Hepatic stellate cell (primary cell): ENCODE data around the gene DIDO1.
A peak's percentile ranks its signal among the peaks of the same experiment; 100 is the strongest.
"Not testable (repeated sequence)": the region's sequence is repeated elsewhere in the genome, so short reads cannot be mapped to it uniquely, and the experiment has no call there.

Experiments
- DNase-seq: peaks from one replicate; pipeline ENCODE4 v3.0.0; 2011; ENCODE audit warnings: low spot score

The DIDO1 gene

GRCh38 chr20:62879275-62880146 is 46.8 kb downstream of the DIDO1 start:
- no peak for DNase-seq

GRCh38 chr20:62878244-62879038 is 47.9 kb downstream of the DIDO1 start:
- DNase-seq: no peak

DNA sequence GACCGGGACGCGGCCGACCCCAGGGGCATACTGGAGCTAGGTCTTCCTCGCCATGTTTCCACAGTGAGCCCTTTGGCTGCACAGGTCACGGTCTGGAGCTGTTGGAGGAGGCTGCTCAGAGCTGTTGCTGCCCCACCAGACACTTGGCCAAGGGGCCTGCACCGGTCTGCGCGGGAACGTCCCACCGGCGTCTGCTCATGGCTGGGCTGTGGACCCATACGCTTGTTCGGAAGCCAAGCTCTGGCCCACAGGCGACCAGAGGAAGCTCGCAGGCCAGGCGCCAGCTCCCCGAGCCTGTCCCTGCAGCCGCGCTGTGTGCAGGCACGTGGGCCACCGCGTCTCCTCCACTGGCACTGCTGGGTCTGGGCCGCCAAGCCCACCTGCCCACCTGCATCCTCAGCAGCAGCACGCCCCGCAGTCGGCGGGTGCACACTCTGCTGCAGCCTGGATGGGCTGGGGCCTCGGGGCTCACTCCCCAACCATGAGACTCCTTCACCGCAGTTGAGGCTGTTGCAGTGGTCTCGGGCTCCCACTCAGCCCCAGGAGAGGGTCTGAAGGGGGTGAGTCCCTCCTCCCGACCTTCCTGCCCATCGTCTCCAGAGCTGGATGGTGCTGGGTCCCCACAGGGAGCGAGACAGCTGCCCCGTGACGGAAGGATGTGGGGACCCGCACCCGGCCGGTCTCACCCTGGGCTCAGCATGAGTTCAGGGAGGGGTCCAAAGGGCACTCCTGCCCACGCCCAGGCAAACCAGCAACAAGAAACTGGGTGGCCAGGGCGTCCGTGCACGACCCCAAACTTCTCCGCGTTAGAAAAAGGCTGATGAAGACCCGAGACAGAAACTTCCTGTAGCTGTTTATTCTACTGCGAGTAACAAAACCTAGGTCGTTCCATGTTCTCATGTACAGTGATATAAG is 49.1 kb downstream of the DIDO1 start:
- peak; percentile 79 for DNase-seq

- no peak for DNase-seq
Measured at GRCh38 chr20:62876501-62876901, 49.8 kb downstream of the DIDO1 start.

- peak; percentile 92 for DNase-seq
Measured at GRCh38 chr20:62875419-62876361, 50.6 kb downstream of the DIDO1 start.

DNA sequence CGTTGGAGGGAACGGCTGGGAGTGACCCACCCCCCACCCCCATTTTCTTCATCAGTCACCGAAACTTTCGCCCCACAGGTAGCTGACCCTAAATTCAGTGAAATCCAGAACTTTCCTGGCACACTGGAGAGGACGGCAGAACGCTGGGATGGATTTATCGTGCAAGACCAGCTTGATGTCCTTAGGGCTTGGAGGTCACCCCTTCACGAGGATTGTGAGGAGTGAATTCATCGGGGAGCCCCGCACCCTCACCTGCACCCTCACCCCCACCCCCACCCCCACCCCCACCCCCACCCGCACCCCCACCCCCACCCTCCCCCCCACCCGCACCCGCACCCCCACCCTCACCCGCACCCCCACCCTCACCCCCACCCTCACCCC is 51.4 kb downstream of the DIDO1 start:
- no peak for DNase-seq

GRCh38 chr20:62873681-62874031 is 52.6 kb downstream of the DIDO1 start:
- DNase-seq: not testable (repeated sequence)

- no peak for DNase-seq
Measured at GRCh38 chr20:62873280-62873679, 53.0 kb downstream of the DIDO1 start.

- DNase-seq: no peak
Measured at GRCh38 chr20:62872862-62873261, 53.4 kb downstream of the DIDO1 start.

DNA sequence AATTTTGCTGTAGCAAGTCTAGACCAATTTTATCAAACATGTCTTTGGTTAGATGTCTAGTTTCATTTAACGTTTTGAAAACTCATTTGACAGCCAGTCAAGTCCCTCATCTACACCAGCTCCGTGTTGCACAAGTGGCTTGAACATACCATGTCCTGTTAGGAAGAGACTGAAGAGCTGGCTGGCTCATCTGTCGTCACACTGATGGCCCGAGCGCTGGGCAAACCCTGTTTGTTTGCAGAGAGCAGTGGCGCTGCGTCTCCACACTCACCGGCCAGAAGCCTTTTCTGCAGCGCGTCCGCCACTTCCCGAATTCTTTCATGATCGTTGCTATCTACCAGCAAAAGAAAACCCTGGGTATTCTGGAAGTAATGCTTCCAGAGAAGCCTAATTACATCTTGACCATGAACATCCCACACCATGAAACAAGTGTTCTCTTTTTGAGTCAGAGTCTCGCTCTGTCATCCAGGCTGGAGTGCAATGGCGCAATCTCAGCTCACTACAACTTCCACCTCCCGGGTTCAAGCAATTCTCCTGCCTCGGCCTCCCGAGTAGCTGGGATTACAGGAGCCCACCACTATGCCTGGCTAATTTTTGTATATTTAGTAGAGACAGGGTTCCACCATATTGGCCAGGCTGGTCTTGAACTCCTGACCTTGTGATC is 54.0 kb downstream of the DIDO1 start:
- DNase-seq: no peak

GRCh38 chr20:62864207-62864606 is 62.1 kb downstream of the DIDO1 start:
- DNase-seq: no peak

GRCh38 chr20:62861726-62862336 is 64.5 kb downstream of the DIDO1 start, which contains the start of gene TCFL5:
Gene TCFL5 (minus strand): TSS chr20:62861822. CDS start chr20:62861670, 152 bp downstream.
- peak; percentile 84 for DNase-seq

DNA sequence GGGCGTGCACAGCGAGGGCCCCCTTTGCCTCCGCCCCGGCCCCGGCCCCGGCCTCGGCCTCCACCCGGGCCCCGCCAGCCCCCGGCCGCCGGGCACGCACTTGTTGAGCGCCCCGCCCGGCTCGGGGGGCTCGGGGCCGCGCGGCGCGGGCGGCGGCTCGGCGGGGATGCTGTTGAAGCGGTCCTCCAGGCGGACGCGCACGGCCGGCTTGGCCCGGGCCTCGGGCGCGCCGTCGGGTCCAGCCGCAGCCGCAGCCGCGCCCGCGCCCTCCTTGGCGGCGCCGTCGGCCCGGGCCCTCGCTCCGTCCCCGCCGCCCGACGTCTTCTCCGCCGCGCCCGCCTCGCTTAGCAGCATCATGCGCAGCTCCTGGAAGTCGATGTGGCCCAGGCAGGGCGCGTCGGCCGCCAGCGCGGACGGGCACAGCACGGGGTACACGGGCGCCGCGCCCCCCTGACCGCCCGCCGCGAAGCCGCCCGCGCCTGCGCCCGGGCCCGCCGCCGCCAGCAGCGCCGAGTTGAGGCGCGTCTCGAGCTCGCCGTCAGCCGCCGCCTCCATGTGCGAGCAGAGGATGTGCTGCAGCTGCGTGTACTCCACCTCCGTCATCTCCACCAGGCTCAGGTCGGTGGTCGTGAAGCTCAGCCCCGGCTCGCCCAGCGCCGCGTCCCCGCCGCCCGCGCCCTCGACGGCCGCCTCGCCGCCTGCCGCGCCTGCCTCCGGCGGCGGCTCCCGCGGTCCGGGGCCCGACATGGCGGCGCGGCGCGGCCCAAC is 65.2 kb downstream of the DIDO1 start:
- no peak for DNase-seq

- DNase-seq: no peak
Measured at GRCh38 chr20:62860391-62860923, 65.8 kb downstream of the DIDO1 start.

- DNase-seq: no peak
Measured at GRCh38 chr20:62859721-62860120, 66.6 kb downstream of the DIDO1 start.

DNA sequence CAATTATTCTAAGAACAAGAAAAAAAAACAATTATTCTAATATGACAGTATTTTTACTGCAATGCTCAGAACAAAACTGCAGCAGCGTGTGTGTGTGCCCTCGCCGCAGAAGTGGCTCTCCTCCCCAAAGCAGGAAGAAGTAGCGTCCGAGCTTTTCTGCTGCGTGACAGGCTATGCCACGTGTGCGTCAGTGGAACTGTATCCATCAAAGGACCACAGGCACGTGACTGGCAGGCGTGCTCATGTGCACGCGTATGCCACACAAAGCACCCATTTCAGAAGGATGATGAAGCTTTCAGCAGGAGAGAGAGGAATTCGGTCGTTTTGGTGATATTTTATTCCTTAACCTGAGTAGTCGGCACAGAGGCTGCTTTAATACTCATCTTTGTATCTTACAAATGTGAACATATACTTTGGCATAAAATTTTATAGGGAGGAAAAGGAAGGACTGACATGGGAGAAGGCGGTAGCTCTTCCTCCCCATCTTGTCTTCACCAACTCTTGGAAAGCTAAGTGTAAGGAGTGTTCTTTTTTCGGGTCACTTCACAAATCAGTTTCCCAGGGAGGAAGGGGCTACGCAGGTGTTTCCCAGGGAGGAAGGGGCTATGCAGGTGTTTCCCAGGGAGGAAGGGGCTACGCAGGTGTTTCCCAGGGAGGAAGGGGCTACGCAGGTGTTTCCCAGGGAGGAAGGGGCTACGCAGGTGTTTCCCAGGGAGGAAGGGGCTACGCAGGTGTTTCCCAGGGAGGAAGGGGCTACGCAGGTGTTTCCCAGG is 68.1 kb downstream of the DIDO1 start:
- no peak for DNase-seq

DNA sequence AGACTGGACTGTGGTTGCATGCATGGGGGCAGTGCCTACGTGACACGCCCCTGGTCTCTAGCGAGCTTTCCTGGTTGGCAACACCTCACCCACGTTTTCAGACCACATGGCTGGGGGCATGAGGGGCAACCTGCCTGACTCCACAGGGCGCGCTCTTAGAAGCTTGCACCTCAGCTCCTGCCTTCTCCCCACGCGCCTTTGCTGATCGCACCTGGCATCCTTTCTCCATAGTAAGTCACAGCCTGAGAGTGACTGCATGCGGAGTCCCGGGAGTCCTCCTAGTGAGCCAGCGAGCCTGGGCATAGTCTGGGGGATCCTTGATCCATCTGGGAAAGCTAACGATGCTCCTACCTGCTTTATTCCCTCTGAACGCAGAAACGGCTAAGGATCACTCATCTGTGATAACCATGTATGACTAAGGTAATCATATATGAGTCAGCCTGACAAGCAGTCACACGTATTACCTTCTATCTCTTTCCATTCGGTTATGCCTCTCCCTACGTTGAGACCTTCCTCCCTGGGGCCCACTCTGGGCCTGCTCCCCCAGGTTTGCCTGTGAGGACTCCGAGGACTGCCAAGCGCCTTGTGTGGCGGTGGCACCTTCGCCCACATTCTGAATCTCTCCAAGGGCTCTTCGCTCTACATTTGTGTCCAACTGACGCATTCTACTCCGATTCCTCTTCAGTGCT is 69.2 kb downstream of the DIDO1 start:
- no peak for DNase-seq

DNA sequence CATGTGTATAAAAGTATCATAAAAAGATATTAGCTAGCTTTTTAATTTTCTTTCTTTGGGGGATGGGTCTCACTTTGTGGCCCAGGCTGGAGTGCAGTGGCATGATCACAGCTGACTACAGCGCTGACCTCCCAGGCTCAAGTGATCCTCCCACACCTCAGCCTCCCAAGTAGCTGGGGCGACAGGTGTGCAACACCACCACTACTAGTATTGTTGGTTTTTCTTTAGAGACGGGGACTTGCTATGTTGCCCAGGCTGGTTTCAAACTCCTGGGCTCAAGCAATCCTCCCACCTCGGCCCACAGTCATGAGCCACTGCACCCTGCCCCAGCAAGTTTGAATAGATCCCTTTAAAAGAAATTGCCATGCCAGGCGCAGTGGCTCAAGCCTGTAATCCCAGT is 71.2 kb downstream of the DIDO1 start:
- DNase-seq: no peak
